NCI-H226 (cell line): ENCODE measurements around the gene TRIM65.
"Not testable (repeated sequence)": the region's sequence is repeated elsewhere in the genome, so short reads cannot be mapped to it uniquely, and the experiment has no call there.

Experiments
- DNase-seq: peaks from one replicate; pipeline ENCODE4 v3.0.0-alpha.2; 2015

The TRIM65 gene

DNA sequence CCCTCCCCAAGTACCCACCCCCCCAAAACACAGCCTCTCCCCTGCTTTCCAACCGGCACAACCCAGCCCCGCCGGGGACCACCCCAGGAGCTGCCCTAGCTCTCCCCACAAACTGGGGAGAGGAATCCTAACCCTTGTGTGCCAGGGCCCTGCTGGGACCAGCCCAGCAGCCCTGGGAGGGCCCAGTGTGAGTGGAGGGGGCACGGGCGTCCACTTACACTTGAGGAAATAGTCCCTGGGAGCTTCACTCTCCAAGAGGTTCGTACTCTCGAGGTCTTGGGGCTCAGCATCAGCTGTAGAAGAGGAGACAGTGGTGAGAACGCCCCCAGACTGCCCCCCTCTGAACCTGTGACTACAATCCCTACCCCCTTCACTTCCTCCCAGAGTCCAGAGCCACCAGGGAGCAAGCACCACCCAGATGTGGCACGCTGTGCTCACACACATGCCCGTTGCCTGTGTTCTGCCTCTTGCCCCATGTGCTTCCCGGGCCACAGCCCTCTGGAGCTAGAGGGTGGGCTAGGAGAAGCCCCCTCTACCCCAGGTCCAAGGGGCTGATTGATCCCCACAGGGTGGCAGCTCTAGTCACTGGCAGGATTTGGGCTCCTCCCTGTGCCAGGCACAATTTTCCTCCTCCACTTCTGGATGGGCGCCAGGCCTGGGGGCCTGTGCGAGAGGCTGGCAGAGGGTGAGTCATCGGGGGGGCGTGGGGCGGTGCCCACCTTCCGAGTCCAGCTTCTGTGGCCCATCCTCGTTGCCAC is 21.4 kb downstream of the TRIM65 start:
- no peak for DNase-seq

DNA sequence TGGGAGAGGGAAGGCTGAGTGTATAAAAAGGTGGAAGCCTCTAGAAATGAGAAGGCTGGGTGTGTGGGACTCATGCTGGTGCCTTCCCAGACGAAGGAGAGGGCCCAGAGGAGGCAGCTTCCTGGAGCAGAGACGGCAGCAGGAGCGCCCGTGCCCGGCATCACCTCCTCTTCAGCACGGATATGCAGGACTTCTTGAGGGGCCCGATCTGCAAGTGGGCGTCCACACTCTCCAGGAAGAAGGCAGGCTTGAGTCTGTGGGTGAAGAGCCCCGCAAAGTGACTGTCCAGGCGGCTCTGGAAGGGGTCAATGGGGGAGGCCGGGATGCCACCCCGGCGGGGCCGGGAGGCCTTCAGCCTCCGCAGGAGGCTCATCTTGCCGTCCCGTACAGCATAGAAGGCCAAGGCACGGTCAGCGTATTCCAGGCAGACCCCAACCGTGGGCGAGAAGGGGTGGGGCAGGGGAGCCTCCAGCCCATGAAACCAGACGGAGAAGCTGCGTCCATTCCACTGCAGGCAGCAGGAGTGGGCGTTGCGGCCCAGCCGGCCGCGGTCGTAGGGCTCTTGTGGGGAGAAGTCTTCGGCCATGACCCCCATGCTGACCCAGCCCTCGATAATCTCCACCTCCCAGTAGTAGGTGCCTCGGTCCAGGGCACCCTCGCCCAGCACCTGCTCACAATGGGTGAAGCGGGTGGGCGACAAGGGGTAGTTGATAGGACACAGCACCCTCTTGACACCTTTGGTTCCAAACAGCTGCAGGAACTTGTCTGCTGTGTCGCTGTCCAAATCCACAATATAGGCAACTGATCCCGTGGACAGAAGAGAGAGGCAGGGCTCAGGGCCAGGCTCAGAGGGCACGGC is 22.2 kb downstream of the TRIM65 start:
- DNase-seq = peak; percentile 1

DNA sequence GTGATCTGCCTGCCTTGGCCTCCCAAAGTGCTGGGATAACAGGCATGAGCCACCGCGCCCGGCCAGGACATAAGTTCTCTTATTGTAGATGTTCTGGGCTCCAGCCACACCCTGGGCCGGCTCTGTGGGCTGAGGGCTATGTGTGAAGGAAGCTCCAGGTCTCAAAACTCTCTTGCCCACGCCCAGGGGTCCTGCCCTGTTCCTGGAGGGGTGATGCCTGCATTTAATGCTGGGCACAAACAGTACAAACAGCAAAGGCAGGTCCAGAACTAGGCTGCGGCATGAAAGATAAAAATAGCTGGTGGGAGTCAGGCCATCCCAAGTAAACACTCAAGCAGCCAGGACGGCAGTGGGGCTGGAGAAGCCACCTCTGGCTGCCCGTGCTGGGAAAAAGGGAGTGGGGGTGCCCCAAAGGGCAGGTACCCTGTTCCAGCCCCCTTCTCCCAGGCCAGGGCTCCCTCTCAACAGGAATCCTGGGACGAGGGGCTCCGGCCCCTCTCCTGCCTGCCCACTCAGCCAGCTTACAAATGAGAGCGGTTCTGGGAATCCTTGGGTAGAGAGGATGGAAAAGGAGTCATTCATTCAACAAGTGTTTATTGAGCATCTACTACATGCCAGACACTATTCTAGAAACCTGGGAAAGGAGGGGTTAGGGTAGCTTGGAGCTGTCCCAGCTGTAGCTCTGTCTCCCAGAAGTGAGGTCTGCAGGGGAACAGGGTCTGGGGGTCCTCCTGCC is 23.0 kb downstream of the TRIM65 start:
- no peak for DNase-seq

DNA sequence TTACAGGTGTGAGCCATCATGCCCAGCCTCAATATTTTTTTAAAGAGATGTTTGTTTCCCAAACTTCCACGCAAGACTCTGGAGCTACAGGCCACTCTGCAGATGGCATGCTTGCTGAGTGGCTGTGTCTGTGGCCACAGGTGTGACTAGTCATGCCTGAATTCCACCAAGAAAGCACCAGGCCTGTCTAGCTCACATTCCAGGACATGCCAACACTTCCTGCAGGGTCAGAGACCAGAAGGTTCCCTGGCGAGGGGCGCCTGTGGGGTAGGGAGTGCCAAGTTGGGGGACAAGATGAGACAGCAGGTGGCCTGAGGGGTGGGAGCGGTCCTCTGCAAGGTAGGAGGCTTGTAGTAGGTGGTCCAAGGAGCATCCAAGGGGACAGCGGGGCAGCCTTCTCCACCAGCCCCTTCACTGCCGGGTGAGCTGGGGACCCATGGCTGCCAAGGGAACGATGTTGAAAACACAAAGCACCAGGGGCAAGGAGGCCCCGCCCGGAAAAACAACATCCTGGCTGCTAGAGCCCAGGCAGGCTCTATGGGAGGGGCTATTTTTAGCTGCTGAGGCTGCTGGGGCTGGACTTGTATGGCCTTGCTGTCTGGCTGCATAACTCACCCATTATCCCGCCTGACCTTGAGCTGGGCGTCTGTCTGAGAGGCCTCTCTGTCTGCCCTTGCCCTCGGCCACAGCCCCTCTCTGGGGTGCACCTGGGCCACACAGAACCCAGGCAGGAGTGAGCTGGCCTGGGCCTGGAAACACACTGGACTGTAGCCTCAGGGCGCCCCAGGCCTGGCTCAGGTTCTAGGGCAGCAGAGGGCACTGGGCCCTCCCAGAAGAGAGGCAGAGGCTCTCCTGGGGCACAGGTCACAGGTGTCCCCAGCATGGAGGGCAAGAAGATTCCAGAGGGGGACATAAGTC is 24.1 kb downstream of the TRIM65 start:
- DNase-seq = peak; percentile 79

DNA sequence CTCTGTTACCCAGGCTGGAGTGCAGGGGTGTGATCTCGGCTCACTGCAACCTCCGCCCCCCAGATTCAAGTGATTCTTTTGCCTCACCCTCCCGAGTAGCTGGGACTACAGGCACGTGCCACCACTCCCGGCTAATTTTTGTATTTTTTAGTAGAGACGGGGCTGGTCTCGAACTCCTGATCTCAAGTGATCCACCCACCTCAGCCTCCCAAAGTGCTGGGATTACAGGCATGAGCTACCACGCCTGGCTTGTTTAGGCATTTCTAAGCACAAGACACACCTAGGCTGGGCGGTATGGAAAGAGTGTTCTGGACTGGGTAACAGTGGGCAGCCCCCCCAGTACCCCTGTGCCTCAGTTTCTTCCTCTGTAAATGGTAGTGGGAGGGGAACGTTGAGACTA is 26.5 kb downstream of the TRIM65 start:
- not testable (repeated sequence) for DNase-seq

DNA sequence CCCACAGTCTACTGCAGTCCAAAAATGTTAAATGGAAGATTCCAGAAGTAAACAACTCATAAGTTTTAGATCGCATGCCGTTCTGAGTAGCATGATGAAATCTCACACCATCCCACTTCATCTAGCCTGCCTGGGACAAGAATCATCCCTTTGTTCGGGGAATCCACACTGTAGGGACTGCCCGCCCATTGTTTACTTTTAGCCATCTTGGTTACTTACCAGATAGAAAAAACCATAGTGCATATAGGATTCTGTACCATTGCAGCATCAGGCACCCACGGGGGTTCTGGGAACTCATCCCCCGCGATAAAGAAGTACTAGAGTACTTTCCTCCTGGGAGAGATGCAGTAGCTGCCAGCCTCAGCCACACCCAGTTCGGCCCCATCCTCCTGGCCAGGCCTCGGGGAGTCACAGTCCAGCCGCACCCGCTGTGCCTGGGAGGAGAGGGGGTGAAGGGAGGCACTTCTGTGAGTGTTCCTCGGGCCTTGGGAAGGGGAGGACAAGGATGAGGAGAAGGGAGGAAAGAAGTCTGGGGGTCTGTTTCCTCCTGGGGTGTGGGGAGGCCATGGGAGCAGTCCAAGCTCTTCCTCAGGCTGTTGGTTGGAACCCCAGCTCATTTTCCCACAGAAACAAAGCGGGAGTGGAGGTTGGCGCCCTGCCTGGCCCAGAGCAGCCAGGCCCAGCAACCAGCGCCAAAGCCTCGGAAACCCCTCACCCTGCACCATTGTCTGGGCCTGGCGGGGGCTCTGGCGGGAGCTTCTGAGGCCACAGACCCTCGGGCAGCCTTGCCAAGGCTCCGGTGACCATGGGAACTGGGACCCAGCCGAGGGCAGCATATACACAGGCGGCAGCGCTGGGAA is 27.2 kb downstream of the TRIM65 start:
- no peak for DNase-seq

DNA sequence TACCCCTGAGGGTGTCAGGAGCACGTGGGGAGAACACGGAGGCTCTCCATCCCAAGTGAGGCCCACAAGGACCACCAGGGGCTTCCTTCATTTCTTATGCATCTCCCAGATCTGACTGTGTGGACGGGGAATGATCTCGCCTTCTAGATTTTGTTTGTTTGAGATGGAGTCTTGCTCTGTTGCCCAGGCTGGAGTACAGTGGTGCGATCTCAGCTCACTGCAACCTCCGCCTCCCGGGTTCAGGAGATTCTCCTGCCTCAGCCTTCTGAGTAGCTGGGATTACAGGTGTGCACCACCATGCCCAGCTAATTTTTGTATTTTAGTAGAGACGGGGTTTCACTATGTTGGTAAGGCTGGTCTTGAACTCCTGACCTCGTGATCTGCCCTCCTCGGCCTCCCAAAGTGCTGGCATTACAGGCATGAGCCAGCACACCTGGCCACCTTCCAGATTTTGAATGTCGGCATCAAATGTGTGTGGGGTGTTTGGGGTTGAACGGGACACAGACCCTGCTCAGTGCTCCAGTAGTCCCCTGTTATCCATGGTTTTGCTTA is 27.9 kb downstream of the TRIM65 start:
- DNase-seq = not testable (repeated sequence)

DNA sequence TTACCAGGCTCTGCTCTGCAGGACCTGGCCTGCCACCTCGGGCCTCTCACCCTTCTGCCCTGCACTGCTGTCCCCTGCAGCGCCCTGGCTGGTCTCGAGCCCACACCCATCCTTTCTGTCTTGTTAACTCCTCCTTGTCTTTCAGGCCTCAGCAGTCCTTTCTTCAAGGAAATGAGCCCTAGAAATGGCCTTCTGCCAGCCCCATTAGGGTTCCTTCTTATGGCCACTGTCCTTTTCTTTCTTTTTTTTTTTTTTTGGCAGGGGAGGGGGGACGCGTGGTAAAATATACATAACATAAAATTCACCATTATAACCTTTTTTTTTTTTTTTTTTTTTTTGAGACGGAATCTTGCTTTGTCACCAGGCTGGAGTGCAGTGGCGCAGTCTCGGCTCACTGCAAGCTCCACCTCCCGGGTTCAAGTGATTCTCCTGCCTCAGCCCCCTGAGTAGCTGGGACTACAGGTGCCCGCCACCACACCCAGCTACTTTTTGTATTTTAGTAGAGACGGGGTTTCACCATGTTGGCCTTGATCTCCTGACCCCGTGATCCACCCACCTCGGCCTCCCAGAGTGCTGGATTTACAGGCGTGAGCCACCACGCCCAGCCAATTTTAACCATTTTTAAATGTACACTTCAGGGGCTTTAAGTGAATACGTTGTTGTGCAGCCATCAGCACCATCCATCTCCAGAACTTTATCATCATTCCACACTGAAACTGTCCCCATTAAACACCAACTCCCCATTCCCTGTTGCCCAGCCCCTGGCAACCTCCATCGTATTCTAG is 31.2 kb downstream of the TRIM65 start:
- DNase-seq = not testable (repeated sequence)

DNA sequence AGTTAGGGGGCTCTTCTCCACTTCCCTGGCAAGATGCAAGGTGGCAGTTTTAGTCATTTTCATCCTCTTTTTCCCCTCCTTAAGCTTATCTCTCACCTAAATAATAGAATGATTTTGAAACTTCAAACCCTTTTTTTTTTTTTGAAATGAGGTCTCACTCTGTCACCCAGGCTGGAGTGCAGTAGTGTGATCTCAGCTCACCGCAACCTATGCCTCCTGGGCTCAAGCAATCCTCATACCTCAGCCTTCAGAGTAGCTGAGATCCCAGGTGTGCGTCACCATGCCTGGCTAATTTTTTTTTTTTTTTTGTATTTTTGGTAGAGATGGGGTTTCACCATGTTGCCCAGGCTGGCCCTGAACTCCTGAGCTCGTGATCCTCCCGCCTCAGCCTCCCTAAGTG is 31.9 kb downstream of the TRIM65 start:
- DNase-seq = not testable (repeated sequence)

DNA sequence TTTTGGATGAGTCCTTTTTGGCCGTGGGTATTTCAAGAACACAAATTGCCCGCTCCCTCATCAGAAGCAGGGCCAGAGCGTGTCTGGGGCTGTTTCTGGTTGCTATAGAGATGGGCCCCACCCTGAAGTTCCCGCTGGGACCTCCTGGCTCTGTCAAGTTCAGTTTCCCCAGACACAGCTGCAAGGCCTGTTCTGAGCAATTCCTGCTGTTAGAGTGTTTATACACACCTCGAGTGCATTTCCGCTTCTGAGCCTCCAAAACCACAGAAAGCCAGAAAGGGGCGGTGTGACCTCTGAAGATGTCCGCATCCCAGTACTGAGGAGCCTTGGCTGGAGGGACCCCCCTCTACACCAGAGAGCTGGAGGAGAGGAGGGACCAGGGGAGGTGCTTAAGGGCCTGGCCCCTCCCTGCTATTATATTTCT is 32.3 kb downstream of the TRIM65 start:
- DNase-seq = no peak

DNA sequence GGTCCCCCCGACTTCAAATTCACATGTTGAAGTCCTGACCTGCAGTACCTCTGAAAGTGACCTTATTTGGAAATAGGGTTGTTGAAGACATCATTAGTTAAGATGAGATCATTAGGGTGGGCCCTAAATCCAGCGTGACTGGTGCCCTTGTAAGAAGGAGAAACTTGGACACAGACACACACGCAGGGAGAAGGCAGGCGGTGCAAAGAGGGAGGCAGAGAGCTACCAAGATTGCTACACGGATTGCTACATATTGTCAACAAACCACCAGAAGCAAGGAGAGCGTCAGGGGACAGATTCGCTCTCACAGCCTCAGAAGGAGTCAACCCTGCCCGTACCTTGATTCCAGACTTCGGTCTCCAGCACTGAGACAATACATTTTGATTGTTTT is 34.8 kb downstream of the TRIM65 start:
- no peak for DNase-seq

DNA sequence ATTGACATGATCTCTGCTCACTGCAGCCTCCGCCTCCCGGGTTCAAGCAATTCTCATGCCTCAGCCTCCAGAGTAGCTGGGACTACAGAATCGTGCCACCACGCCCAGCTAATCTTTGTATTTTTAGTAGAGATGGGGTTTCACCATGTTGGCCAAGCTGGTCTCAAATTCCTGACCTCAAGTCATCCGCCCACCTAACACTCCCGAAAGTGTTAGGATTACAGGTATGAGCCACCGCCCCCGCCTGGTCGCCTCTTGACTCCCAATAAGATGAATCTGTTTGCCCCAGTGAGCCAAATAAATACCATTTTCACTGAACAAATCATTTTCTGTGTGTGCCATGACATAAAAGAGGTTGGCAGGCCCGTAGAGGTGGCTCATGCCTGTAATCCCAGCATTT is 37.4 kb downstream of the TRIM65 start:
- DNase-seq = not testable (repeated sequence)

DNA sequence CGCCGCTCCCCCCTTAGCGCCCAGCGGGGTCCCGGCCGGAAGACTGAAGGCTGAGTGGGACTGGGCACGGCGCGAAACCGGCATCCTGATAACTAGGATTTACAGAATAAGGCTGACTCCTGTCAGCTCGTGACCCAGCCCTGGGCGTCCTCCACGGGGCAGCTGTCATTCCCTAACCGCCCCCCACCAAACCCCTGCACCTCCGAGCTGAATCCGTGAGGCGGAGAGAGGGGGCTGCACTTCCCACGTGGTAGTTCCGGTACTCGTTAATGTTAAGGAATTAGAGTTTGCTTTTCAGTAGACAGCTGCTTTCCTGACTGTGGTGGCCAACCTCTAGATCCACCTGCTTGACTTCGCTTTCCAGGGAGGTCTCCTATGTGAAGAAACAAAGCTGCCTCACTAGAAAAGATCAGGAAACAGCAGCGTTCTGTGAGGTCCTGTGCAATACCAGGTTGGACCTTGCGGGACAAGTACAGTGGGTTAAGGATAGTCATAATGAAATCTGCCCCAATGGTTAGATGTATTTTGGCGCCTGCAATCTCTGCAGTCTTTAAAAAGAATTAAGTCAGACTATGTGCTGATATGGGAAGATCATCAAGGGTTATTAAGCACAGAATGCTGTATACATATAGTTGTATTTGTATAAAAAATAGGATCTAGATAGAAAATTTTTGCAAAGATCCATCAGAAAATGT is 40.5 kb downstream of the TRIM65 start:
- DNase-seq = no peak

DNA sequence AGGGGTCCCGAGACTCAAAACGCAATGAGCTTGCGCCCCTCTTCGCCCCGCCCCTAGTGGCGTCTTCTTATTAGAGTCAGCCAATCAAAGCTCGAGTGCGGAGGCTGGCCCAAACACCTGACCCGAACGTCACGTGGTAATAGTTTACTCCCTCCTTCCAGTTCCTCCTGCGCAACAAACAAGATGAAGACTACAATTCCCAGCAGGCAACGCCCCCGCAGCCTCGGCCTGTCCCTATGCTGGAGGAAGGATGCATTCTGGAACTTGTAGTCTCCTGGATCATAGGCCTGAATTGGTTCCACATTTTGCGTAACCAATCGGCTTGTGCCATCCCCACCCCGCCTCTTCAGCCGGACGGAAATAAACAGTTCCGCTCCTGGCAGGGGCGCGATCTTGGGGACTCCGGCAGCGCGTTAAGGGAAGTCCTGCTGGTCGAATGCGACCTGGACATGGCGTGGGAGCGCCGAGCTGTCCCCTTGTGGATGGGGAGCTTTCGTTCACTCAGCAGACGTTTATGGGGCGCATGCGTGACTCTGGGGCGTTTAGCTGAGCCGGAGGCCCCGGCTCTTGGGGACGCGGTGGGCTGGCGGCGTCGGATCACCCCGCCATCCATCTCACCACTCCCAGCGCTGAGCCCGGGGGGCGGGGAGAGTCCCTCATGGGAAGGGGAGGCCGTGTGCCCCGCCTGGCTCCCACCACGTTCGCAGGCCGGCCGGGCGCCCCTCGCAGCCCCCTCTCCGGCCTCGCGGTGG is 41.3 kb downstream of the TRIM65 start, which contains the start of gene WBP2:
TSS of gene WBP2 (minus strand) at position 26 of the 752 bp plus-strand sequence. CDS start 38 bp downstream, outside the sequence.
- DNase-seq = peak; percentile 99

DNA sequence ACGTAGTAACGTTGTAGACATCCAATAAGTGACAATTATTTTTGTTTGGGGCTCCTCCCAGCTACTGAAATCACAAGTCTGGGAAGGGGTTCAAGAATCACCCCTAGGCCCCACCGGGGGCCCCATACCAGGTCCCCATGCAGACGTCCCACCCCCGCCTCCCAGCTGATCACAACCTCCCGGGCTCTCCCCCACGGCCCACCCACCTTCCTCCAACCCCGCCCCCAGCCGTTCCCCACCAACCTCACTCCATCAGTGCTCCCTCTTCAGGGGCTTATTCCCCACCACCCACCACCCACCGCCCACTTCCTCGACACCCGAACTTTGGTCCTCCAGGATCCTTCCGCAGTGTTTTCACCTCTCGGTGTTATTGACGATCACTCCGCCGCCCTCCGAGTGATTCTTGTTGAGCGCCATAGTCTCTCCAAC is 41.9 kb downstream of the TRIM65 start:
- DNase-seq = no peak

DNA sequence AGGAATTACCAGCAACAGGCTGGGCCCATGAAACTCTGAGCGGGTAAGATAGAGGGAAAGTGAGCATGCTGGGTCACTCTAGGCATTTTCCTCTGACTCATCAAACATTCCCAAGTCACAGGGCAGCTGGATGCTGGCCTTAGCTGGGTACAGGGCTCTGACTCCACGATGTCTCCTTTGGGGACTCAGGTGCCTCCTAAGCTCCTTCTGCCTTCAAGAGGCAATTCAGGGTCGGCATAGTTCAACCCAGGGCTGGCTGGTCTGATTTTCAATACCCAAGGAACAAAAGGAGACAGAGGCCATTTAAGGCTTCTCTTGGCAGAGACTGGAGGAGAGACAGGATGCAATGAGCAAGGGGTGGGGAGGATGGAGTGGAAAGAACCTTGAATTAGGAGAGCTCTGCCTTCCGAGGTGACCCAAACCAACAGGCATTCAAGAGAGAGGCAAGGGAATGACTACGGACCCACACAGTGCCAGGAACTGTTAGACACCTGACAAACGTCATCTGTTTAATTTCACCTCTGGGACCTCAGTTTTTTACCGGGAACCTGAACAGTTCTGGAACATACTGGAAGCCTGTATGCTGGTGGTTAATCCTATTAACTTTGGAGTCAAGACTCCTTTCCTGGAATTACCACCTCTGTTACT is 42.5 kb downstream of the TRIM65 start:
- peak; percentile 82 for DNase-seq

DNA sequence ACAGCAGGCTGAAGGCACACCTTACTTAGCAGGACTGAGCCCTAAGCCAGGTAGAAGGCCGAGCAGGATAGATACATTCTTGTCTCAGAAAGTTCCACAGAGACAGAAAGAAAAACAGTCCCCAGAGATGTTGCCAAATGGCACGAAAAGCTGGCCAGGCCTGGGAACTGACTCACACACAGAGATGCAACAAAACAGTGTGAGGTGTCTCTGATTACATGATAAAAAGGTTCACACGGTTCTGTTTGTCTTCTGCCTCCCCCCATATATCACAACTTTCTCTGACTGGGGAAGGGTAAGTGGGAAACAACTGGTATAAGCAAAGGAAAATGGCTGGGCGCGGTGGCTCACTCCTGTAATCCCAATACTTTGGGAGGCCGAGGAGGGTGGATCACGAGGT is 43.3 kb downstream of the TRIM65 start:
- DNase-seq = peak; percentile 56

DNA sequence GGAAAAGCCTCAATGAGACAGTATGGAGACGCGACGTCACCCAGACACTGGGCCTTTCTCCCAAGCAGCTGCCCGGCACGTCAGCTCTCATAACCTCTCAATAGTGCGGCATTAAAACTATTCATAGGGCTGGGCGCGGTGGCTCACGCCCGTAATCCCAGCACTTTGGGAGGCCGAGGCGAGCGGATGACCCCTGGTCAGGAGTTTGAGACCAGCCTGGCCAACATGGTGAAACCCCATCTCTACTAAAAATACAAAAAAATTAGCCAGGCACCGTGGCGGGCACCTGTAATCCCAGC is 45.1 kb downstream of the TRIM65 start:
- DNase-seq = not testable (repeated sequence)
